Progenitor cell of endocrine pancreas (in vitro differentiated cells): ENCODE data around the gene BST1. TPM values are rescaled to one million over a fixed set of nuclear protein-coding genes. Genes with fewer than 3 reads are reported as not detected.

Experiments
- DNase-seq: peaks from one replicate; pipeline ENCODE4 v3.0.0; 2021; ENCODE audit warnings: low spot score; ENCODE audit not compliant: unreplicated experiment
- H3K27ac Mint-ChIP-seq: 2 replicates; pipeline ENCODE4 v1.8.0; 2021; ENCODE audit warnings: mild to moderate bottlenecking, moderate library complexity, mixed read lengths
- H3K27me3 Mint-ChIP-seq: 2 replicates; pipeline ENCODE4 v1.8.0; 2021; ENCODE audit warnings: mixed read lengths
- H3K36me3 Mint-ChIP-seq: 2 replicates; pipeline ENCODE4 v1.8.0; 2022; ENCODE audit warnings: mixed read lengths; ENCODE audit not compliant: insufficient read depth
- H3K4me1 Mint-ChIP-seq: 2 replicates; pipeline ENCODE4 v1.8.0; 2021; ENCODE audit warnings: low read depth, mixed read lengths
- H3K4me3 Mint-ChIP-seq: 2 replicates; pipeline ENCODE4 v1.8.0; 2021; ENCODE audit warnings: low read depth, mild to moderate bottlenecking, moderate library complexity, mixed read lengths
- H3K9me3 Mint-ChIP-seq: 2 replicates; pipeline ENCODE4 v1.8.0; 2021; ENCODE audit warnings: low read depth, mixed read lengths
- long read RNA-seq: library from polyadenylated mRNA; unstranded; transcript quantifications from one replicate; pipeline ENCODE4 v2.0.0, GENCODE V29; 2020
- total RNA-seq: library from RNA; stranded (reverse); gene quantifications from 2 replicates; pipeline ENCODE4 v1.2.1, GENCODE V29; 2021
- TF ChIP-seq, protein P1 (sequence below): fragments of 200-600 bp; sonication (generic); IDR thresholded peaks from one replicate; pipeline ENCODE4 v1.5.0; 2021; ENCODE audit warnings: antibody characterized with exemption, mild to moderate bottlenecking; ENCODE audit not compliant: unreplicated experiment

The BST1 gene, protein sequence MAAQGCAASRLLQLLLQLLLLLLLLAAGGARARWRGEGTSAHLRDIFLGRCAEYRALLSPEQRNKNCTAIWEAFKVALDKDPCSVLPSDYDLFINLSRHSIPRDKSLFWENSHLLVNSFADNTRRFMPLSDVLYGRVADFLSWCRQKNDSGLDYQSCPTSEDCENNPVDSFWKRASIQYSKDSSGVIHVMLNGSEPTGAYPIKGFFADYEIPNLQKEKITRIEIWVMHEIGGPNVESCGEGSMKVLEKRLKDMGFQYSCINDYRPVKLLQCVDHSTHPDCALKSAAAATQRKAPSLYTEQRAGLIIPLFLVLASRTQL
- 0.38 TPM in 1 of 2 replicates, not detected in the other for total RNA-seq
- long read RNA-seq, partial matches to known transcripts: 0 of 1 reads
- long read RNA-seq, other reads (novel, unspliced or antisense): 1 of 1 reads

DNA sequence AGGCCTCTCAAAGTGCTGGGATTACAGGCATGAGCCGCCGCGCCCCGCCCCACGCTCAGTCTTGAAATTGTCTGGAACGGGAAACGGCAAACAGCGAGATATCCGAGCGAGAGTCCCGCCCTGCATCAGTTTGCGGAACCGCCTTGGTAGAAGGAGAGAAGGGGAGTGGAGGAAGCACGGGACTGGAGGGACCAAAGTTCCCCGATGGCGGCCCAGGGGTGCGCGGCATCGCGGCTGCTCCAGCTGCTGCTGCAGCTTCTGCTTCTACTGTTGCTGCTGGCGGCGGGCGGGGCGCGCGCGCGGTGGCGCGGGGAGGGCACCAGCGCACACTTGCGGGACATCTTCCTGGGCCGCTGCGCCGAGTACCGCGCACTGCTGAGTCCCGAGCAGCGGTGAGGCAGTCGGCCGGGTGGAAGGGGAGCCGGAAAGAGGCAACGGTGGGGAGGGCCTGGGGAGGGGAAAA, at the start of gene BST1:
Gene BST1, plus strand, starts transcription at position 125 of the 463 bp plus-strand sequence. Its CDS starts 80 bp downstream, at position 205.
- Mint-ChIP-seq H3K9me3 (peaks cover 14% of the 10 kb centered on the region), H3K27ac (peak within 1 kb of the TSS; percentile 51), H3K4me1 (peaks cover 7% of the 10 kb centered on the region), H3K27me3 (no peaks in the 10 kb centered on the region), H3K4me3 (peak within 1 kb of the TSS; percentile 56), H3K36me3 (peaks cover 1% of the 10 kb centered on the region)
- no peak for DNase-seq
- TF ChIP-seq, protein P1, sequence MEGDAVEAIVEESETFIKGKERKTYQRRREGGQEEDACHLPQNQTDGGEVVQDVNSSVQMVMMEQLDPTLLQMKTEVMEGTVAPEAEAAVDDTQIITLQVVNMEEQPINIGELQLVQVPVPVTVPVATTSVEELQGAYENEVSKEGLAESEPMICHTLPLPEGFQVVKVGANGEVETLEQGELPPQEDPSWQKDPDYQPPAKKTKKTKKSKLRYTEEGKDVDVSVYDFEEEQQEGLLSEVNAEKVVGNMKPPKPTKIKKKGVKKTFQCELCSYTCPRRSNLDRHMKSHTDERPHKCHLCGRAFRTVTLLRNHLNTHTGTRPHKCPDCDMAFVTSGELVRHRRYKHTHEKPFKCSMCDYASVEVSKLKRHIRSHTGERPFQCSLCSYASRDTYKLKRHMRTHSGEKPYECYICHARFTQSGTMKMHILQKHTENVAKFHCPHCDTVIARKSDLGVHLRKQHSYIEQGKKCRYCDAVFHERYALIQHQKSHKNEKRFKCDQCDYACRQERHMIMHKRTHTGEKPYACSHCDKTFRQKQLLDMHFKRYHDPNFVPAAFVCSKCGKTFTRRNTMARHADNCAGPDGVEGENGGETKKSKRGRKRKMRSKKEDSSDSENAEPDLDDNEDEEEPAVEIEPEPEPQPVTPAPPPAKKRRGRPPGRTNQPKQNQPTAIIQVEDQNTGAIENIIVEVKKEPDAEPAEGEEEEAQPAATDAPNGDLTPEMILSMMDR: no peak

DNA sequence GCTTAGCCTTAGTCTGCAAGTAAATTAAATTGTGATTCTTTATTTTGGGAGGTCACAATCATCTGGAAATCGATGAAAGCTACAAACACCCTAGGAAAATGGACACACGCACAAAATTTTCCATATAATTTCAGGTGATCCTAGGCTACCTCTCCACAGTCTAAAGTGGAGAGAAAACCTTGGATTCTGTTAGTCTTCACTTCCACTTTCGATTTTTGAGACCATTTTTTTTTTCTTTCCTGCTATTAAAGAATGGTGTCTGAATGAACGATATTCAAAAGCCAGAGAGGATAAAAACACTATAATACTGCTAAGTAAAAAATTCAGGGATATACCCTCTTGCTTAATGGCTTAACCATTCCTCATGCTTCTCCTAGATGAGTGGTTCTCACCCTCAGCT, 49.4 kb upstream of the BST1 start:
- Mint-ChIP-seq H3K4me3 (peak overlapping the region; percentile 97), H3K9me3 (no peaks in the 10 kb centered on the region), H3K4me1 (peaks cover 43% of the 10 kb centered on the region), H3K27me3 (no peaks in the 10 kb centered on the region), H3K27ac (peak overlapping the region; percentile 99), H3K36me3 (no peaks in the 10 kb centered on the region)
- TF ChIP-seq, protein P1: no peak
- no peak for DNase-seq

DNA sequence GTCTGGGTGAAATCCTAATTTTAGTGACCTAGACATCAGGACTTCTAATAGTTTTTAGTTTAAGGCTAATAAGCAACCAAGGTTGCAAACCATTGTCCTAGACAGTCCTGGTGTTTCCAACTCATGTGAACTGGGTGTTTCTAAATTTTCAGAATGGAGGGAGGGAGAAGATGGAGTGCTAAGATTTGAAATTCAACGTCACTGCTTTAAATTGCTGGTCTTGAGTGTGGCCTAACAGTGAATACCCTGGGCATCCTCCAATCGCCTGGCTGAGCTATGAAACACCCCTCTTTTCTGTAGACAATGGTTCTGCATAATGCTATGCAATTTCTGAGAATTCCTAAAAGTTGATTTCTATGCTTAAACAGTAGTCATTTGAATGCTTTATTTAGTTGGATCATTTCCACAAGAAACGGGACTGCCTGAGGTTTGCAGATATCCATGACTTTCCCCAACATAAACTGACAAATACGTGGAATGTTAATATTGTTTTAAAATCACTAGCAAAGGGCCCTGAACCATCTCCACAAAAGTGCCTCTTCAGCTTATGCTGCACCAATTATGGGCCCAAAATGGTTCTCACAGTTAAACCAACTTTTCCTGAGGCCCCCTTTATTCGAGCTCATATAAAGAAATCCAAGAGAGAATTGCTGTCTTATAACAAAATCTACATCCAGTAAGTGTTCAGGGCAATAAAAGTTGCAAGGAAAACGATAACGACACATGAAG, 48.8 kb upstream of the BST1 start:
- DNase-seq: no peak
- peak overlapping the region; percentile 99 for H3K27ac Mint-ChIP-seq
- no peaks in the 10 kb centered on the region for H3K36me3 Mint-ChIP-seq
- peaks cover 43% of the 10 kb centered on the region for H3K4me1 Mint-ChIP-seq
- TF ChIP-seq, protein P1: no peak
- peak overlapping the region; percentile 97 for H3K4me3 Mint-ChIP-seq
- H3K9me3 Mint-ChIP-seq: no peaks in the 10 kb centered on the region
- H3K27me3 Mint-ChIP-seq: no peaks in the 10 kb centered on the region

DNA sequence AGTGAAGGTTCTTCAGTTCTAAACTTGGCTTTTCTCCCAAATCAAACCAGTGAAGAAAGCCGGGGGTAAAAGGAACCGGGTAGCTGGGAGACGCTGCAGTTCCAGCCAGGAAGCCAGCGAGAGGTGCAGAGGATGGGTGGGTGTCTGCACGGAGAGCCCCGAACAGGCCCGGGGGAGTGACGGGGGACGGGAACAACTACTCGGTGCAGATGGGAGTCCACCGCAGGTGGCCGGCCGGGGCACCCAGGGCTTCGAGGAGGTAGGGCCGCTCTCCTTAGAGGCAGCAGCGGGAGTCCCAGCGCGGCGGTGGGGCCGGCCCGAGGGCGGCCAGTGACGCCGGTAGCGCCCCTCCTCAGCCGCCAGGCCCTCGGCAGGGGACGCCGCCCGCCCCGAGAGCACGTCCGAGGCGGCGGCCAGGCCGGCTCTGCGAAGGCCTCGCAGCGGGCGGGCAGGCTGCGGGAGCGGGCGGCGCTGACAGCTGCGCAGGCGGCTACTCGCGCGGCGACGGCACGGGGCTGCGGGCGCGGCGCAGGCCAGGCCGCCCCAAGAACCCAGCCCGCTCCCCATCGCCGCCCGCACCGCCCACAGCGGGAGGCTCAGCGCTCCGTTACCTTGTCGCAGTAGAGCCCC, 48.2 kb upstream of the BST1 start:
- H3K27ac Mint-ChIP-seq: peak overlapping the region; percentile 99
- TF ChIP-seq, protein P1: no peak

More for the DNA sequence above, 48.2 kb upstream of the BST1 start:
- H3K4me3 Mint-ChIP-seq: peak overlapping the region; percentile 97
- no peaks in the 10 kb centered on the region for H3K9me3 Mint-ChIP-seq
- no peaks in the 10 kb centered on the region for H3K36me3 Mint-ChIP-seq
- H3K4me1 Mint-ChIP-seq: peaks cover 43% of the 10 kb centered on the region
- H3K27me3 Mint-ChIP-seq: no peaks in the 10 kb centered on the region
- peak; percentile 38 for DNase-seq
